HCT116 (cell line): Measurements from ENCODE around the gene EIF2AK2. TPM values are rescaled to one million over a fixed set of nuclear protein-coding genes. Genes with fewer than 3 reads are reported as not detected.

Experiments used
- ATAC-seq: fragments of 200-7000 bp; cut with Tn5 transposase; 2 replicates; pipeline ENCODE4 v1.9.1; 2020; ENCODE audit warnings: mild to moderate bottlenecking, moderate library complexity
- BruUV-seq: library from RNA; stranded (reverse); fragments of 400-500 nt; replicated peaks from 2 replicates; lab custom pipeline; 2021; lab: Mats Ljungman, UMichigan
- CTCF ChIA-PET: fragments of 300-600 bp; sonication (Branson Sonifier 250); formaldehyde crosslinking; loops from one replicate; lab custom pipeline; 2021; ENCODE audit warnings: antibody characterized with exemption; lab: Charles Lee
- POLR2A ChIA-PET: fragments of 300-600, 350-600 bp; sonication (Branson Sonifier 250); formaldehyde crosslinking; loops from one replicate; lab custom pipeline; 2021; ENCODE audit warnings: antibody characterized with exemption; lab: Charles Lee
- RAD21 ChIA-PET, 2 experiments: fragments of 300-600 bp; sonication (Branson Sonifier 250); formaldehyde crosslinking; loops; one replicate each; lab custom pipeline; 2023; ENCODE audit warnings: low total read pairs in 2 of 2; ENCODE audit not compliant: uncharacterized antibody in 2 of 2, unreplicated experiment in 2 of 2, low non-redundant PET in 1 of 2; lab: Charles Lee
- DNase-seq: peaks from one replicate; pipeline ENCODE4 v3.0.0-alpha.2; 2010; ENCODE audit warnings: low read depth, low spot score
- H2AFZ ChIP-seq: fragments of 200-600 bp; shearing (Covaris generic), sonication (generic); 2 replicates; pipeline ENCODE4 v1.6.1; 2017; ENCODE audit warnings: low read depth, mixed run types, mixed read lengths, antibody characterized with exemption, low read length; ENCODE audit not compliant: poor library complexity, severe bottlenecking
- H3K27ac ChIP-seq: 2 replicates; pipeline ENCODE4 v1.5.1; 2012; ENCODE audit warnings: low read depth, low read length
- H3K27me3 ChIP-seq: fragments of 200-600 bp; sonication (generic); 2 replicates; pipeline ENCODE4 v1.6.1; 2016; ENCODE audit warnings: mixed run types, low read length, mixed read lengths; ENCODE audit not compliant: insufficient read depth
- H3K36me3 ChIP-seq, 2 experiments: fragments of 200-500 bp in 1 of 2; fragments of 200-600 bp in 1 of 2; sonication (Bioruptor generic) in 1 of 2; sonication (generic) in 1 of 2; 2 replicates each; pipeline versions ENCODE4 v1.5.1 to v1.6.1; 2014 to 2016; ENCODE audit warnings: low read length in 2 of 2, inconsistent platforms in 1 of 2, mixed read lengths in 1 of 2, mixed run types in 1 of 2; ENCODE audit not compliant: insufficient read depth in 2 of 2, control insufficient read depth in 1 of 2
- H3K4me1 ChIP-seq, 2 experiments: fragments of 200-600 bp in 1 of 2; sonication (generic) in 1 of 2; 2 replicates each; pipeline versions ENCODE4 v1.5.1 to v1.6.1; 2012 to 2017; ENCODE audit warnings: low read length in 2 of 2, inconsistent platforms in 1 of 2, mild to moderate bottlenecking in 1 of 2, mixed read lengths in 1 of 2, mixed run types in 1 of 2, moderate library complexity in 1 of 2; ENCODE audit not compliant: insufficient read depth in 2 of 2, control insufficient read depth in 1 of 2
- H3K4me2 ChIP-seq: fragments of 200-600 bp; sonication (generic); 2 replicates; pipeline ENCODE4 v1.6.1; 2017; ENCODE audit warnings: mixed run types, low read length, mixed read lengths
- H3K4me3 ChIP-seq, 2 experiments: fragments of 200-600 bp in 1 of 2; sonication (generic) in 1 of 2; replicated peaks in 1 of 2; 2 replicates each; pipeline ENCODE4 v1.5.1; 2011 to 2016; ENCODE audit warnings: low read length in 2 of 2, control low read depth in 1 of 2, low read depth in 1 of 2, mild to moderate bottlenecking in 1 of 2, mixed read lengths in 1 of 2, mixed run types in 1 of 2
- H3K79me2 ChIP-seq: fragments of 200-600 bp; sonication (generic); 2 replicates; pipeline ENCODE4 v1.6.1; 2017; ENCODE audit warnings: mild to moderate bottlenecking, mixed run types, low read length, moderate library complexity, mixed read lengths; ENCODE audit not compliant: insufficient read depth
- H3K9ac ChIP-seq: fragments of 200-600 bp; sonication (generic); 2 replicates; pipeline ENCODE4 v1.6.1; 2016; ENCODE audit warnings: low read length, mixed read lengths
- H3K9me2 ChIP-seq: fragments of 200-600 bp; sonication (generic), shearing (Covaris generic); 2 replicates; pipeline ENCODE4 v1.6.1; 2017; ENCODE audit warnings: mixed run types, mild to moderate bottlenecking, moderate library complexity; ENCODE audit not compliant: insufficient read depth
- H3K9me3 ChIP-seq, 2 experiments: fragments of 200-500 bp in 1 of 2; fragments of 200-600 bp in 1 of 2; sonication (Bioruptor generic) in 1 of 2; sonication (generic) in 1 of 2; 2 replicates each; pipeline ENCODE4 v1.6.1; 2014 to 2017; ENCODE audit warnings: low read length in 2 of 2, mixed read lengths in 2 of 2, inconsistent platforms in 1 of 2, low read depth in 1 of 2, mild to moderate bottlenecking in 1 of 2, mixed run types in 1 of 2, moderate library complexity in 1 of 2; ENCODE audit not compliant: control insufficient read depth in 1 of 2, insufficient read depth in 1 of 2
- H4K20me1 ChIP-seq: fragments of 200-600 bp; sonication (generic), shearing (Covaris generic); 2 replicates; pipeline ENCODE4 v1.6.1; 2017; ENCODE audit warnings: mixed run types, mild to moderate bottlenecking, moderate library complexity; ENCODE audit not compliant: insufficient read depth
- ATF3 ChIP-seq: IDR thresholded peaks from 2 replicates; pipeline ENCODE4 v1.6.1; 2012
- CEBPB ChIP-seq: IDR thresholded peaks from 2 replicates; pipeline ENCODE4 v1.6.1; 2012; ENCODE audit warnings: low read depth
- EGR1 ChIP-seq: IDR thresholded peaks from 2 replicates; pipeline ENCODE4 v1.6.1; 2012; ENCODE audit warnings: low read depth
- EZH2phosphoT487 ChIP-seq: fragments of 200-600 bp; IDR thresholded peaks from 2 replicates; pipeline ENCODE4 v1.6.1; 2018; ENCODE audit warnings: antibody characterized with exemption, borderline replicate concordance
- FOSL1 ChIP-seq: IDR thresholded peaks from 2 replicates; pipeline ENCODE4 v1.6.1; 2012; ENCODE audit warnings: low read depth
- JUND ChIP-seq: IDR thresholded peaks from 2 replicates; pipeline ENCODE4 v1.6.1; 2012
- MAX ChIP-seq: IDR thresholded peaks from 2 replicates; pipeline ENCODE4 v1.6.1; 2012
- POLR2A ChIP-seq: IDR thresholded peaks from 2 replicates; pipeline ENCODE4 v1.7.0; 2011; ENCODE audit warnings: borderline replicate concordance; ENCODE audit not compliant: insufficient read depth, insufficient read length; ENCODE audit errors: extremely low read depth
- RAD21 ChIP-seq: IDR thresholded peaks from 2 replicates; pipeline ENCODE4 v1.6.1; 2012; ENCODE audit warnings: low read depth, mild to moderate bottlenecking
- REST ChIP-seq: IDR thresholded peaks from 2 replicates; pipeline ENCODE4 v1.6.1; 2012; ENCODE audit warnings: low read depth
- TCF7L2 ChIP-seq: IDR thresholded peaks from 2 replicates; pipeline ENCODE4 v1.7.0; 2011; ENCODE audit warnings: borderline replicate concordance, inconsistent platforms; ENCODE audit not compliant: insufficient read depth, insufficient read length; ENCODE audit errors: extremely low read depth
- YY1 ChIP-seq: IDR thresholded peaks from 2 replicates; pipeline ENCODE4 v1.6.1; 2011; ENCODE audit warnings: low read length, low read depth, moderate library complexity, mild to moderate bottlenecking; ENCODE audit not compliant: insufficient replicate concordance; ENCODE audit errors: extremely low read depth
- ZBTB33 ChIP-seq: IDR thresholded peaks from 2 replicates; pipeline ENCODE4 v1.6.1; 2011; ENCODE audit warnings: mild to moderate bottlenecking, low read length, moderate library complexity; ENCODE audit not compliant: insufficient replicate concordance; ENCODE audit errors: extremely low read depth
- ZFX ChIP-seq: fragments of 450-650 bp; IDR thresholded peaks from 2 replicates; pipeline ENCODE4 v1.6.1; 2017
- ZNF274 ChIP-seq: fragments of 200-500 bp; sonication (Bioruptor generic); IDR thresholded peaks from 2 replicates; pipeline ENCODE4 v1.6.1; 2014; ENCODE audit warnings: mild to moderate bottlenecking, low read depth, low read length, inconsistent platforms
- intact Hi-C: fragments of 100-400 bp; cut with micrococcal nuclease; formaldehyde crosslinking; loops from 2 replicates; pipeline ENCODE4 v1.10.0; 2022
- total RNA-seq: library from RNA; stranded (reverse); gene quantifications from one replicate; pipeline ENCODE4 v1.2.1, GENCODE V29; 2021; ENCODE audit not compliant: unreplicated experiment

Gene EIF2AK2
- total RNA-seq, 1 experiment from 2014 or later, result 40.7 TPM

GRCh38 chr2:37148325-37148724, 8.5 kb downstream of the EIF2AK2 start:
- ChIA-PET RAD21 (no interaction called here), CTCF (no interaction called here), POLR2A (no interaction called here)
- Histone ChIP-seq H3K4me1 (no peaks in the 10 kb centered on the region), H3K4me2 (no peak overlapping the region), H4K20me1 (no peaks in the 10 kb centered on the region), H3K27me3 (no peaks in the 10 kb centered on the region), H3K9me2 (no peaks in the 10 kb centered on the region), H3K9me3 (no peaks in the 10 kb centered on the region), H2AFZ (no peak overlapping the region), H3K4me3 (no peak overlapping the region), H3K36me3 (peaks cover 12 to 19% of the 10 kb centered on the region in 2 experiments; a peak in 3 of 4 replicates), H3K27ac (no peak overlapping the region), H3K9ac (no peak overlapping the region), H3K79me2 (peaks cover 39% of the 10 kb centered on the region)
- TF ChIP-seq POLR2A (no peak), JUND (no peak), RAD21 (no peak), EZH2phosphoT487 (no peak), FOSL1 (no peak), TCF7L2 (no peak), ZNF274 (no peak), EGR1 (no peak), CEBPB (no peak), YY1 (no peak), ZFX (no peak), ZBTB33 (no peak), REST (no peak), ATF3 (no peak), MAX (no peak)
- DNase-seq, result no peak
- intact Hi-C loops, result loop anchor here (10.0 kb wide), 1 partner anchor 364 kb away; no protein-coding TSS in a partner anchor
- BruUV-seq, result no TSS peak
- no peak for ATAC-seq
